ENCODE measurements around the gene ABT1. TPM values are rescaled to one million over a fixed set of nuclear protein-coding genes. Genes with fewer than 3 reads are reported as not detected.
"Not testable (repeated sequence)": the region's sequence is repeated elsewhere in the genome, so short reads cannot be mapped to it uniquely, and the experiment has no call there.

Gene ABT1
- 15.4 TPM for polyA plus RNA-seq
- long read RNA-seq, donor 1, transcript ABT1-201 (3 exons, 2,949 nt) = major isoform, 18 of 18 reads
- long read RNA-seq, donor 1, partial matches to known transcripts = 0 of 18 reads
- long read RNA-seq, donor 1, other reads (novel, unspliced or antisense) = 0 of 18 reads
- long read RNA-seq, donor 2, transcript ABT1-201 (3 exons, 2,949 nt) = major isoform, 27 of 27 reads
- long read RNA-seq, donor 2, partial matches to known transcripts = 0 of 27 reads
- long read RNA-seq, donor 2, other reads (novel, unspliced or antisense) = 0 of 27 reads
- long read RNA-seq, donor 3, transcript ABT1-201 (3 exons, 2,949 nt) = major isoform, 49 of 55 reads
- long read RNA-seq, donor 3, partial matches to known transcripts = 6 of 55 reads
- long read RNA-seq, donor 3, other reads (novel, unspliced or antisense) = 0 of 55 reads
- long read RNA-seq, donor 4, transcript ABT1-201 (3 exons, 2,949 nt) = major isoform, 5 of 5 reads
- long read RNA-seq, donor 4, partial matches to known transcripts = 0 of 5 reads
- long read RNA-seq, donor 4, other reads (novel, unspliced or antisense) = 0 of 5 reads
- long read RNA-seq, donor 5, transcript ABT1-201 (3 exons, 2,949 nt) = major isoform, 12 of 12 reads
- long read RNA-seq, donor 5, partial matches to known transcripts = 0 of 12 reads
- long read RNA-seq, donor 5, other reads (novel, unspliced or antisense) = 0 of 12 reads
- long read RNA-seq, donor 6, transcript ABT1-201 (3 exons, 2,949 nt) = major isoform, 27 of 27 reads
- long read RNA-seq, donor 6, partial matches to known transcripts = 0 of 27 reads
- long read RNA-seq, donor 6, other reads (novel, unspliced or antisense) = 0 of 27 reads
- long read RNA-seq, donor 7, transcript ABT1-201 (3 exons, 2,949 nt) = major isoform, 5 of 10 reads
- long read RNA-seq, donor 7, partial matches to known transcripts = 5 of 10 reads
- long read RNA-seq, donor 7, other reads (novel, unspliced or antisense) = 0 of 10 reads
- long read RNA-seq, donor 8, transcript ABT1-201 (3 exons, 2,949 nt) = major isoform, 31 of 31 reads
- long read RNA-seq, donor 8, partial matches to known transcripts = 0 of 31 reads
- long read RNA-seq, donor 8, other reads (novel, unspliced or antisense) = 0 of 31 reads
- long read RNA-seq, donor 9, transcript ABT1-201 (3 exons, 2,949 nt) = major isoform, 22 of 22 reads
- long read RNA-seq, donor 9, partial matches to known transcripts = 0 of 22 reads
- long read RNA-seq, donor 9, other reads (novel, unspliced or antisense) = 0 of 22 reads
- long read RNA-seq, donor 10, transcript ABT1-201 (3 exons, 2,949 nt) = major isoform, 31 of 51 reads
- long read RNA-seq, donor 10, partial matches to known transcripts = 20 of 51 reads
- long read RNA-seq, donor 10, other reads (novel, unspliced or antisense) = 0 of 51 reads
- long read RNA-seq, donor 11, transcript ABT1-201 (3 exons, 2,949 nt) = major isoform, 18 of 18 reads
- long read RNA-seq, donor 11, partial matches to known transcripts = 0 of 18 reads
- long read RNA-seq, donor 11, other reads (novel, unspliced or antisense) = 0 of 18 reads

- whole genome bisulfite sequencing (ENCODE audit: insufficient coverage, low lambda C conversion rate) = 1% methylated on average over 13 of the region's 51 CpGs
- H3K4me3 ChIP-seq (ENCODE audit: low read length) = peak within 1 kb of the TSS; percentile 94
- H3K27ac ChIP-seq (ENCODE audit: low read length) = peak within 1 kb of the TSS; percentile 82
- peaks cover 9% of the 10 kb centered on the region for H3K4me1 ChIP-seq (ENCODE audit: control insufficient read depth, insufficient read depth, low read length)
- H3K36me3 ChIP-seq (ENCODE audit: control insufficient read depth, insufficient read depth, low read length) = peaks cover 20% of the 10 kb centered on the region
- DNase-seq = peak; percentile 98 to 99
- peaks cover 27% of the 10 kb centered on the region for H3K27me3 ChIP-seq (ENCODE audit: control insufficient read depth, insufficient read depth, low read length)
- no peaks in the 10 kb centered on the region for H3K9me3 ChIP-seq (ENCODE audit: control insufficient read depth, low read depth, low read length)
Observed at GRCh38 chr6:26596579-26597388, at the start of gene ABT1. ABT1 (plus strand) TSS chr6:26596953; CDS start chr6:26596983, 30 bp downstream.

DNA sequence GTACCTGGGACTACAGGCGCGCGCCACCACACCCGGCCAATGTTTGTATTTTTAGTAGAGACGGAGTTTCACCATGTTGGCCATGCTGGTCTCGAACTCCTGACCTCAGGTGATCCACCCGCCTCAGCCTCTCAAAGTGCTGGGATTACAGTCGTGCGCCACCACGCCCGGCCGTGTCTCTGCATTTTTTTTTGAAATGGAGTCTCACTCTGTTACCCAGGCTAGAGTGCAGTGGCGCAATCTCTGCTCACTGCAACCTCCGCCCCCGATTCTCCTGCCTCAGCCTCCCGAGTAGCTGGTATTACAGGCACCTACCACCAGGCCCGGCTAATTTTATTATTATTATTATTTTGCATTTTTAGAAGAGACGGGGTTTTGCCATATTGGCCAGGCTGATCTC, 49.4 kb upstream of the ABT1 start:
- WGBS (ENCODE audit: insufficient coverage, low lambda C conversion rate) = 100% methylated on average over 2 of the region's 18 CpGs
- H3K36me3 ChIP-seq (ENCODE audit: control insufficient read depth, insufficient read depth, low read length) = peaks cover 13% of the 10 kb centered on the region
- not testable (repeated sequence) for H3K27ac ChIP-seq (ENCODE audit: low read length); DNase-seq; H3K9me3 ChIP-seq (ENCODE audit: control insufficient read depth, low read depth, low read length); H3K27me3 ChIP-seq (ENCODE audit: control insufficient read depth, insufficient read depth, low read length); H3K4me1 ChIP-seq (ENCODE audit: control insufficient read depth, insufficient read depth, low read length); H3K4me3 ChIP-seq (ENCODE audit: low read length)

DNA sequence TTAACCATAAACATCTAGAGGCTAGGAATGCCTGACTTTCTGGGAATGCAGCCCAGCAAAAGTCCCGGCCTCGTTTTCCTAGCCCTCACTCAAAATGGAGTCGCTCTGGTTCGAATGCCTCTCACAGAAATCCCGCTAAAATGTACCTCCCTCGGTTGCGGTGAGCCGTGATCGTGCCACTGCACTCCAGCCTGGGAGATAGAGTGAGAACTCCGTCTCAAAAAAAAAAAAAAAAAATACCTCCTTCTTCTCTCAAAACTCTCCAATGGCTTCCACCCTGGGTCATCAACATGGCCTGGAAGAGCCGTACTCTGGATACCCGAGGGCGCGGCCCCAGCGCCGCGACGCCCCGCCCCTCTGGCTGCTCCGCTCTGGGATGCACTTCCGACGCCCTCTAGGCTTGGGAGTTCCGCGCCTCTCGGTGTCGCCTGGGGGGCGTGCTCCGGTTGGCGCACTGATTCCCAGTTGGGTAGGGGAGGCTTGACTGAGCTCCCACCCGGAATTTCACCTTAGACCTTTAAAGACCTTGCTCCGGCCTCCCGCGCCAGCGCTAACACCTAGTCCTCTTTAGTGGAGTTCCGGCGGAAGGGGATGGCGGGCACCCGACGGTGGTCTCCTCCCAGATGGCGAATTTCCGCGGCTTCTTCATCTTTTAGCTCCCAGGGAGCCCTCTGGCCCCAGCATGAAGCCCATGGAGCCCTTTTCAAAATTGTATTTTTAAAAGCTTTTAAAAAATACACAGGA, 46.3 kb upstream of the ABT1 start:
- DNase-seq = peak; percentile 41 to 78
- H3K27me3 ChIP-seq (ENCODE audit: control insufficient read depth, insufficient read depth, low read length) = no peaks in the 10 kb centered on the region
- H3K4me3 ChIP-seq (ENCODE audit: low read length) = peak overlapping the region; percentile 61
- H3K36me3 ChIP-seq (ENCODE audit: control insufficient read depth, insufficient read depth, low read length) = peaks cover 4% of the 10 kb centered on the region
- peaks cover 10% of the 10 kb centered on the region for H3K4me1 ChIP-seq (ENCODE audit: control insufficient read depth, insufficient read depth, low read length)
- H3K9me3 ChIP-seq (ENCODE audit: control insufficient read depth, low read depth, low read length) = no peaks in the 10 kb centered on the region
- WGBS (ENCODE audit: insufficient coverage, low lambda C conversion rate) = no CpG with 5 or more reads among the region's 42 CpGs
- H3K27ac ChIP-seq (ENCODE audit: low read length) = peak overlapping the region; percentile 11

GRCh38 chr6:26552205-26552604, 44.5 kb upstream of the ABT1 start:
- H3K27ac ChIP-seq (ENCODE audit: low read length) = no peak overlapping the region
- H3K36me3 ChIP-seq (ENCODE audit: control insufficient read depth, insufficient read depth, low read length) = no peaks in the 10 kb centered on the region
- H3K4me3 ChIP-seq (ENCODE audit: low read length) = no peak overlapping the region
- H3K27me3 ChIP-seq (ENCODE audit: control insufficient read depth, insufficient read depth, low read length) = no peaks in the 10 kb centered on the region
- no peak for DNase-seq
- peaks cover 10% of the 10 kb centered on the region for H3K4me1 ChIP-seq (ENCODE audit: control insufficient read depth, insufficient read depth, low read length)
- no peaks in the 10 kb centered on the region for H3K9me3 ChIP-seq (ENCODE audit: control insufficient read depth, low read depth, low read length)
- 95% methylated on average over 2 of the region's 10 CpGs for WGBS (ENCODE audit: insufficient coverage, low lambda C conversion rate)

DNA sequence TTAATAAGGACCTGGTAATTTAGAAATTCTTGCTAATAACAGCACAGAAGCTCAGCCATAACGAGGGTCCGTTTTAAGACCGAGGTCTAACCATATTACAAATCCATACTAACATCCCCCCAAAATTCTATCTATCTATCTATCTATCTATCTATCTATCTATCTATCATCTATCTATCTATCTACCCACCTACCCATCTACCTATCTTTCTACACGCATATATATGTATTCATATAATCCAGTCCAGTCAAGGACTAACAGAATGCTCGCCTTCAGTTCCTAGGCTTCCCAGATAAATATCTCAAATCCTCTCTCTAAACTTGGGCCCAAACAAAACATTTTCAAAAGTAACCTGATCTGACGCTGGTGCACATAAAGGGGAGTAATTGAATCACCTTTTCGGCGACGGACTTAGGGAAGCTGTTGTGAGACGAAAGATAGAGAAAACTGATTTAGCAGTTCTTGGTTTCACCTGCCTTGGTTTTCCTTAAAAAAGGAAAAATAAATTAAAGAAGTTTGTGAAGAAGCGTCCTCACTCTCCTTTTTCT, 44.0 kb upstream of the ABT1 start:
- 43% methylated on average over 7 of the region's 11 CpGs for WGBS (ENCODE audit: insufficient coverage, low lambda C conversion rate)
- H3K4me1 ChIP-seq (ENCODE audit: control insufficient read depth, insufficient read depth, low read length) = peaks cover 10% of the 10 kb centered on the region
- no peaks in the 10 kb centered on the region for H3K27me3 ChIP-seq (ENCODE audit: control insufficient read depth, insufficient read depth, low read length)
- no peak for DNase-seq
- H3K9me3 ChIP-seq (ENCODE audit: control insufficient read depth, low read depth, low read length) = no peaks in the 10 kb centered on the region
- no peaks in the 10 kb centered on the region for H3K36me3 ChIP-seq (ENCODE audit: control insufficient read depth, insufficient read depth, low read length)
- H3K4me3 ChIP-seq (ENCODE audit: low read length) = peak overlapping the region; percentile 61
- H3K27ac ChIP-seq (ENCODE audit: low read length) = no peak overlapping the region

DNA sequence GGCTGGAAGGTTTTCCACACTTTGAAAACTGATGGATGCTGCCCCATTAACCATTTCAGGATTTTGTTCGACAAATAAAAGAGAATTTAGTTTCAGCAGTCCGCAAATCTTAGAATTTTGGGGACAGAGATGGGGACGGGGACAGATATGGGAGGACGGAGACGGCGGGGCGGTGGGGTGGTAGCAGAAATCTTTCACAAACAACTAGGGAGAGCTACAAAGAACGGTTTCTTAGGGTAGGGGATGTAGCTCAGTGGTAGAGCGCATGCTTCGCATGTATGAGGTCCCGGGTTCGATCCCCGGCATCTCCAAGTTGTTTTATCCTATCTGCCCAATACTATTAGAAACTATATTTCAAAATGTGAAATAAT, 43.5 kb upstream of the ABT1 start:
- peak overlapping the region; percentile 61 for H3K4me3 ChIP-seq (ENCODE audit: low read length)
- no peaks in the 10 kb centered on the region for H3K36me3 ChIP-seq (ENCODE audit: control insufficient read depth, insufficient read depth, low read length)
- peaks cover 10% of the 10 kb centered on the region for H3K4me1 ChIP-seq (ENCODE audit: control insufficient read depth, insufficient read depth, low read length)
- peak in 1 of 2 donors; percentile 75 for DNase-seq
- WGBS (ENCODE audit: insufficient coverage, low lambda C conversion rate) = no CpG with 5 or more reads among the region's 13 CpGs
- H3K27me3 ChIP-seq (ENCODE audit: control insufficient read depth, insufficient read depth, low read length) = no peaks in the 10 kb centered on the region
- H3K9me3 ChIP-seq (ENCODE audit: control insufficient read depth, low read depth, low read length) = no peaks in the 10 kb centered on the region
- H3K27ac ChIP-seq (ENCODE audit: low read length) = peak overlapping the region; percentile 59

DNA sequence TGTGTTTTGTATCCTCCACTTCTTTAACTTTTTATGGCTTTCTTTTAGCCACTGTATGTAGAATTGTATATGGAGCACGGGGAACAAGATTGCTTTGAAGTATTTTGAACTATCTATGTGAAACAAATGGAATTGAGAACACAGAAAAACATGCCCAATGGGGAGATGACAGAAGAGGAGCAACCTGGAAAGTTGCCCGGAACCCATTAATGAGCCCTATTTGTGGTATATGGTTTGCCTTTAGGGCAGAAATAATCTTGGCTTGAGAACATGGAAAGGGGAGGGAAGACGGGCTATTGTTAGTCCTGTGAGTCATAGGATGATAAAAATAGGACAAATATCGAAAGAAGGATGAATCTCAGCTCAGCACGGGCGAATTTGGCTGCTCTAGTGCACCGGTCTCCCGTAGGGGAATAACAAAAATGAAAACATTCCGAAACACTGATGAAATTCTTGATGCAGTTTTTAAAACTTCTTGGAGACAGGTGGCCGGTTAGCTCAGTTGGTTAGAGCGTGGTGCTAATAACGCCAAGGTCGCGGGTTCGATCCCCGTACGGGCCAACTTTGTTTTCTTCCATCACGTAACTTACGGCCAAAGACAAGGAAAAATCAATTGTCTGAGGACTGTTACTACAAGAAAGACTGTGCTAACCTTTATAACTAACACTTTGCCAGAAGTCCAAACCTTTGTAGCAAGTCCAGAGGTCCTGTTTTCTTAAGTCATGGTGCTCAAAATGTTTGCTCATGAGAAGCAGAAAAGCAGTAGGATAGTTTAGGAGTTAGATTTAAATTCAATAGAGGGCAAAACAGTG, 42.9 kb upstream of the ABT1 start:
- Histone ChIP-seq H3K27ac (ENCODE audit: low read length) (peak overlapping the region; percentile 59), H3K4me1 (ENCODE audit: control insufficient read depth, insufficient read depth, low read length) (peaks cover 10% of the 10 kb centered on the region), H3K9me3 (ENCODE audit: control insufficient read depth, low read depth, low read length) (no peaks in the 10 kb centered on the region), H3K4me3 (ENCODE audit: low read length) (peak overlapping the region; percentile 61), H3K36me3 (ENCODE audit: control insufficient read depth, insufficient read depth, low read length) (no peaks in the 10 kb centered on the region), H3K27me3 (ENCODE audit: control insufficient read depth, insufficient read depth, low read length) (no peaks in the 10 kb centered on the region)
- WGBS (ENCODE audit: insufficient coverage, low lambda C conversion rate) = 0% methylated on average over 3 of the region's 19 CpGs
- peak; percentile 66 to 82 for DNase-seq

- no peaks in the 10 kb centered on the region for H3K9me3 ChIP-seq (ENCODE audit: control insufficient read depth, low read depth, low read length)
- peak overlapping the region; percentile 0 for H3K27ac ChIP-seq (ENCODE audit: low read length)
- peaks cover 10% of the 10 kb centered on the region for H3K4me1 ChIP-seq (ENCODE audit: control insufficient read depth, insufficient read depth, low read length)
- WGBS (ENCODE audit: insufficient coverage, low lambda C conversion rate) = 20% methylated on average over 1 of the region's 1 CpG
- H3K36me3 ChIP-seq (ENCODE audit: control insufficient read depth, insufficient read depth, low read length) = no peaks in the 10 kb centered on the region
- no peak for DNase-seq
- no peaks in the 10 kb centered on the region for H3K27me3 ChIP-seq (ENCODE audit: control insufficient read depth, insufficient read depth, low read length)
- peak overlapping the region; percentile 61 for H3K4me3 ChIP-seq (ENCODE audit: low read length)
Observed at GRCh38 chr6:26554447-26554696, 42.4 kb upstream of the ABT1 start.

Data from large intestine (tissue), 12 donors.